Gastrocnemius medialis (tissue), 4 donors: ENCODE measurements around the gene CLIC1. TPM values are rescaled to one million over a fixed set of nuclear protein-coding genes. Genes with fewer than 3 reads are reported as not detected.

Experiments used
- ATAC-seq, 2 donors: fragments of 150-250 bp; one replicate each; pipeline ENCODE4 v1.9.1; 2016
- DNase-seq, 2 donors: peaks; one replicate each; pipeline ENCODE4 v3.0.0-alpha.2; 2019
- H3K27ac ChIP-seq, 4 donors: fragments of 200-600 bp; sonication (generic); 1 replicate in 1 of 4; 2 replicates in 3 of 4; pipeline ENCODE4 v1.5.1; 2016 to 2018; ENCODE audit warnings: mild to moderate bottlenecking in 2 of 4, moderate library complexity in 1 of 4
- H3K27me3 ChIP-seq, 3 donors: fragments of 200-600 bp; sonication (generic) in 2 of 3; 1 replicate in 1 of 3; 2 replicates in 2 of 3; pipeline versions ENCODE4 v1.5.1 to v1.6.0; 2016 to 2019; ENCODE audit warnings: mild to moderate bottlenecking in 1 of 3, moderate library complexity in 1 of 3
- H3K36me3 ChIP-seq, 2 donors: fragments of 200-600 bp; sonication (generic) in 1 of 2; one replicate each; pipeline ENCODE4 v1.5.1; 2017 to 2018
- H3K4me1 ChIP-seq, 2 donors: fragments of 200-600 bp; sonication (generic) in 1 of 2; one replicate each; pipeline ENCODE4 v1.5.1; 2016 to 2017; ENCODE audit warnings: mild to moderate bottlenecking in 2 of 2
- H3K4me3 ChIP-seq, 4 donors: fragments of 200-600 bp; sonication (generic) in 3 of 4; 1 replicate in 1 of 4; 2 replicates in 3 of 4; pipeline ENCODE4 v1.5.1; 2016 to 2019; ENCODE audit warnings: mild to moderate bottlenecking in 2 of 4
- H3K9me3 ChIP-seq, 3 donors: fragments of 200-600 bp; sonication (generic) in 2 of 3; 1 replicate in 1 of 3; 2 replicates in 2 of 3; pipeline ENCODE4 v1.5.1; 2016 to 2019
- POLR2A ChIP-seq, 2 donors: fragments of 450-650 bp; IDR thresholded peaks; one replicate each; pipeline ENCODE4 v1.6.1; 2017; ENCODE audit warnings: antibody characterized with exemption in 2 of 2, mild to moderate bottlenecking in 2 of 2, moderate library complexity in 2 of 2
- in situ Hi-C, 4 donors: fragments of 200-750 bp; cut with MboI; loops; one replicate each; pipeline versions ENCODE4 v1.15.0 to v1.8.0; 2017; ENCODE audit warnings: low sequenced_read_pairs in 4 of 4
- intact Hi-C: fragments of 100-400 bp; cut with DNase I; formaldehyde crosslinking; loops from one replicate; pipeline ENCODE4 v1.15.1; 2023; ENCODE audit warnings: low total_unique reads
- microRNA-seq, 2 donors: library from miRNA; unstranded; fragments of <30 nt; microRNA quantifications; one replicate each; pipeline ENCODE4, GENCODE V29; 2016; ENCODE audit warnings: borderline replicate concordance in 2 of 2
- total RNA-seq, 4 donors: library from RNA; depleted of rRNA; stranded (reverse); fragments of >200 nt; gene quantifications; one replicate each; pipeline versions ENCODE4 v1.1.0 to v1.2.3, GENCODE V29; 2016
- TF ChIP-seq, protein P1 (sequence below), 5 experiments: fragments of 450-650 bp in 3 of 5; fragments of 200-600 bp in 2 of 5; sonication (generic) in 2 of 5; IDR thresholded peaks in 4 of 5; conservative IDR thresholded peaks in 1 of 5; 1 replicate in 4 of 5; 2 replicates in 1 of 5; pipeline ENCODE4 v1.5.1; 2016 to 2019; ENCODE audit warnings: antibody characterized with exemption in 5 of 5, mild to moderate bottlenecking in 3 of 5, moderate library complexity in 3 of 5

CLIC1 gene
- total RNA-seq, 4 donors from 2014 or later = 20.9 to 41.3 (median 26.3) TPM

- in situ Hi-C loops (loop anchor here in 3 of 4 donors (5.0 to 25.0 kb wide), 3 partner anchors 86 to 281 kb away; partner anchors contain the start of genes DXO (in 1 of the 3), NELFE (in 1 of the 3) and SKIC2 (in 1 of the 3)), intact Hi-C loops (loop anchor here (2.0 kb wide), 1 partner anchor 278 kb away; the partner anchor contains the start of genes NELFE and SKIC2)
- TF ChIP-seq POLR2A (IDR thresholded peaks at IDR 0.05) = no peak
- TF ChIP-seq, protein P1, sequence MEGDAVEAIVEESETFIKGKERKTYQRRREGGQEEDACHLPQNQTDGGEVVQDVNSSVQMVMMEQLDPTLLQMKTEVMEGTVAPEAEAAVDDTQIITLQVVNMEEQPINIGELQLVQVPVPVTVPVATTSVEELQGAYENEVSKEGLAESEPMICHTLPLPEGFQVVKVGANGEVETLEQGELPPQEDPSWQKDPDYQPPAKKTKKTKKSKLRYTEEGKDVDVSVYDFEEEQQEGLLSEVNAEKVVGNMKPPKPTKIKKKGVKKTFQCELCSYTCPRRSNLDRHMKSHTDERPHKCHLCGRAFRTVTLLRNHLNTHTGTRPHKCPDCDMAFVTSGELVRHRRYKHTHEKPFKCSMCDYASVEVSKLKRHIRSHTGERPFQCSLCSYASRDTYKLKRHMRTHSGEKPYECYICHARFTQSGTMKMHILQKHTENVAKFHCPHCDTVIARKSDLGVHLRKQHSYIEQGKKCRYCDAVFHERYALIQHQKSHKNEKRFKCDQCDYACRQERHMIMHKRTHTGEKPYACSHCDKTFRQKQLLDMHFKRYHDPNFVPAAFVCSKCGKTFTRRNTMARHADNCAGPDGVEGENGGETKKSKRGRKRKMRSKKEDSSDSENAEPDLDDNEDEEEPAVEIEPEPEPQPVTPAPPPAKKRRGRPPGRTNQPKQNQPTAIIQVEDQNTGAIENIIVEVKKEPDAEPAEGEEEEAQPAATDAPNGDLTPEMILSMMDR (IDR thresholded peaks at IDR 0.05 in 4 of 5, conservative IDR thresholded peaks at IDR 0.05 in 1 of 5) = no peak
- H3K36me3 ChIP-seq = peaks cover 0 to 14% of the 10 kb centered on the region in 2 donors
- H3K4me3 ChIP-seq = peak overlapping the region; percentile 43 to 85 (median 66)
- no peak for DNase-seq
- ATAC-seq = peak; percentile 39 to 45
- no peaks in the 10 kb centered on the region for H3K27me3 ChIP-seq
- peak overlapping the region; percentile 17 to 74 (median 56) for H3K27ac ChIP-seq
- no peaks in the 10 kb centered on the region for H3K9me3 ChIP-seq
- peaks cover 13% of the 10 kb centered on the region in 2 donors for H3K4me1 ChIP-seq
These were observed 55.1 kb downstream of the CLIC1 start for GRCh38 chr6:31681135-31681671.

Small RNA genes lying within 50 kb of the gene (microRNA-seq; reads per million reads assigned to microRNA genes)
- gene MIR4646 = 1.2 to 1.7 reads per million in 2 donors

Other genes with a start within 250 kb of the CLIC1 start
- 1 to 10 TPM in 1 of 4 donors, under 1 TPM in 3; 0.20 to 1.2 (median 0.50) TPM for gene MICB, start 238.4 kb downstream of the CLIC1 start, total RNA-seq
- not detected for gene MCCD1, start 207.6 kb downstream of the CLIC1 start, total RNA-seq
- gene DDX39B, start 194.5 kb downstream of the CLIC1 start, total RNA-seq = 100 to 1,000 TPM; 107 to 198 (median 144) TPM
- 1 to 10 TPM in 2 of 4 donors, under 1 TPM in 2; 0.46 to 1.8 (median 1.1) TPM for gene ATP6V1G2, start 189.9 kb downstream of the CLIC1 start, total RNA-seq
- 10 to 100 TPM; 17.6 to 21.7 (median 20.3) TPM for gene NFKBIL1, start 188.9 kb downstream of the CLIC1 start, total RNA-seq
- not detected for gene LTA, start 164.2 kb downstream of the CLIC1 start, total RNA-seq
- under 1 TPM in 2 of 4 donors, not detected in 2; 0.23 to 0.87 TPM for gene TNF, start 161.0 kb downstream of the CLIC1 start, total RNA-seq
- gene LTB, start 154.1 kb downstream of the CLIC1 start, total RNA-seq = not detected
- 10 to 100 TPM in 1 of 4 donors, 1 to 10 TPM in 2, not detected in 1; 1.6 to 22.3 (median 4.1) TPM for gene LST1, start 150.3 kb downstream of the CLIC1 start, total RNA-seq
- gene NCR3, start 143.5 kb downstream of the CLIC1 start, total RNA-seq = not detected
- 10 to 100 TPM in 1 of 4 donors, 1 to 10 TPM in 3; 4.3 to 11.0 (median 4.8) TPM for gene AIF1, start 121.3 kb downstream of the CLIC1 start, total RNA-seq
- 10 to 100 TPM; 38.9 to 67.7 (median 52.0) TPM for gene PRRC2A, start 115.8 kb downstream of the CLIC1 start, total RNA-seq
- 100 to 1,000 TPM; 305 to 509 (median 459) TPM for gene BAG6, start 83.9 kb downstream of the CLIC1 start, total RNA-seq
- 1 to 10 TPM; 1.8 to 7.9 (median 2.4) TPM for gene APOM, start 80.6 kb downstream of the CLIC1 start, total RNA-seq
- 10 to 100 TPM; 22.2 to 34.9 (median 26.8) TPM for gene C6orf47, start 75.8 kb downstream of the CLIC1 start, total RNA-seq
- 10 to 100 TPM; 17.3 to 29.8 (median 24.5) TPM for gene GPANK1, start 71.5 kb downstream of the CLIC1 start, total RNA-seq
- 100 to 1,000 TPM; 185 to 251 (median 226) TPM for gene CSNK2B, start 70.5 kb downstream of the CLIC1 start, total RNA-seq
- gene LY6G5B, start 66.6 kb downstream of the CLIC1 start, total RNA-seq = 1 to 10 TPM in 1 of 4 donors, under 1 TPM in 2, not detected in 1; 0.19 to 2.7 (median 0.60) TPM
- 1 to 10 TPM in 2 of 4 donors, not detected in 2; 1.3 to 3.2 TPM for gene LY6G5C, start 55.5 kb downstream of the CLIC1 start, total RNA-seq
- 10 to 100 TPM; 39.2 to 82.9 (median 57.5) TPM for gene ABHD16A, start 33.2 kb downstream of the CLIC1 start, total RNA-seq
- not detected for gene LY6G6F, start 29.7 kb downstream of the CLIC1 start, total RNA-seq
- not detected for gene LY6G6D, start 21.2 kb downstream of the CLIC1 start, total RNA-seq
- gene LY6G6C, start 14.8 kb downstream of the CLIC1 start, total RNA-seq = not detected
- gene MPIG6B, start 13.2 kb downstream of the CLIC1 start, total RNA-seq = not detected
- 10 to 100 TPM; 10.6 to 24.2 (median 15.4) TPM for gene DDAH2, start 7.2 kb downstream of the CLIC1 start, total RNA-seq
- 1 to 10 TPM in 3 of 4 donors, under 1 TPM in 1; 0.35 to 7.8 (median 1.6) TPM for gene MSH5, start 3.5 kb upstream of the CLIC1 start, total RNA-seq
- not detected for gene SAPCD1, start 26.1 kb upstream of the CLIC1 start, total RNA-seq
- 1 to 10 TPM; 2.0 to 7.8 (median 4.7) TPM for gene VWA7, start 40.8 kb upstream of the CLIC1 start, total RNA-seq
- 100 to 1,000 TPM in 1 of 4 donors, 10 to 100 TPM in 3; 39.2 to 102 (median 67.4) TPM for gene VARS1, start 59.2 kb upstream of the CLIC1 start, total RNA-seq
- gene LSM2, start 70.4 kb upstream of the CLIC1 start, total RNA-seq = 10 to 100 TPM; 25.1 to 43.7 (median 32.9) TPM
- gene HSPA1L, start 78.8 kb upstream of the CLIC1 start, total RNA-seq = 1 to 10 TPM; 1.1 to 7.1 (median 3.5) TPM
- 100 to 1,000 TPM in 2 of 4 donors, 10 to 100 TPM in 2; 85.8 to 205 (median 111) TPM for gene HSPA1A, start 79.0 kb upstream of the CLIC1 start, total RNA-seq
- gene HSPA1B, start 91.2 kb upstream of the CLIC1 start, total RNA-seq = 100 to 1,000 TPM in 2 of 4 donors, 10 to 100 TPM in 2; 71.5 to 178 (median 112) TPM
- gene NEU1, start 126.3 kb upstream of the CLIC1 start, total RNA-seq = 10 to 100 TPM; 20.8 to 42.7 (median 38.1) TPM
- 1 to 10 TPM in 1 of 4 donors, not detected in 3; 1.6 TPM for gene SLC44A4, start 142.5 kb upstream of the CLIC1 start, total RNA-seq
- 10 to 100 TPM in 3 of 4 donors, 1 to 10 TPM in 1; 8.4 to 17.5 (median 13.0) TPM for gene EHMT2, start 161.2 kb upstream of the CLIC1 start, total RNA-seq
- under 1 TPM in 1 of 4 donors, not detected in 3; 0.26 TPM for gene ZBTB12, start 165.6 kb upstream of the CLIC1 start, total RNA-seq
- 1 to 10 TPM; 2.7 to 4.9 (median 3.6) TPM for gene C2, start 191.2 kb upstream of the CLIC1 start, total RNA-seq
- gene CFB, start 209.6 kb upstream of the CLIC1 start, total RNA-seq = 10 to 100 TPM in 1 of 4 donors, 1 to 10 TPM in 3; 1.0 to 13.8 (median 6.1) TPM
- 10 to 100 TPM; 58.1 to 88.6 (median 78.7) TPM for gene NELFE, start 222.4 kb upstream of the CLIC1 start, total RNA-seq
- 10 to 100 TPM; 21.2 to 51.9 (median 22.7) TPM for gene SKIC2, start 222.6 kb upstream of the CLIC1 start, total RNA-seq
- 10 to 100 TPM in 1 of 4 donors, 1 to 10 TPM in 3; 5.8 to 11.5 (median 8.5) TPM for gene DXO, start 235.6 kb upstream of the CLIC1 start, total RNA-seq
- gene C4A, start 245.5 kb upstream of the CLIC1 start, total RNA-seq = 1 to 10 TPM; 4.3 to 7.8 (median 6.2) TPM